ENCODE data around the gene MRO.
"Not testable (repeated sequence)": the region's sequence is repeated elsewhere in the genome, so short reads cannot be mapped to it uniquely, and the experiment has no call there.

The MRO gene

GRCh38 chr18:50819728-50820378 lies at the start of gene MRO:
MRO (minus strand) TSS chr18:50820016; CDS start chr18:50809400, 10,616 bp downstream.
- DNase-seq, result peak; percentile 33

GRCh38 chr18:50869150-50869549 lies 49.3 kb upstream of the MRO start:
- peak; percentile 37 for DNase-seq

- no peak for DNase-seq
Measured at GRCh38 chr18:50866765-50867164, 46.9 kb upstream of the MRO start.

GRCh38 chr18:50863840-50864375 lies 44.1 kb upstream of the MRO start:
- no peak for DNase-seq

- no peak for DNase-seq
Measured at GRCh38 chr18:50862401-50862800, 42.6 kb upstream of the MRO start.

- DNase-seq, result no peak
Measured at GRCh38 chr18:50861617-50862016, 41.8 kb upstream of the MRO start.

DNA sequence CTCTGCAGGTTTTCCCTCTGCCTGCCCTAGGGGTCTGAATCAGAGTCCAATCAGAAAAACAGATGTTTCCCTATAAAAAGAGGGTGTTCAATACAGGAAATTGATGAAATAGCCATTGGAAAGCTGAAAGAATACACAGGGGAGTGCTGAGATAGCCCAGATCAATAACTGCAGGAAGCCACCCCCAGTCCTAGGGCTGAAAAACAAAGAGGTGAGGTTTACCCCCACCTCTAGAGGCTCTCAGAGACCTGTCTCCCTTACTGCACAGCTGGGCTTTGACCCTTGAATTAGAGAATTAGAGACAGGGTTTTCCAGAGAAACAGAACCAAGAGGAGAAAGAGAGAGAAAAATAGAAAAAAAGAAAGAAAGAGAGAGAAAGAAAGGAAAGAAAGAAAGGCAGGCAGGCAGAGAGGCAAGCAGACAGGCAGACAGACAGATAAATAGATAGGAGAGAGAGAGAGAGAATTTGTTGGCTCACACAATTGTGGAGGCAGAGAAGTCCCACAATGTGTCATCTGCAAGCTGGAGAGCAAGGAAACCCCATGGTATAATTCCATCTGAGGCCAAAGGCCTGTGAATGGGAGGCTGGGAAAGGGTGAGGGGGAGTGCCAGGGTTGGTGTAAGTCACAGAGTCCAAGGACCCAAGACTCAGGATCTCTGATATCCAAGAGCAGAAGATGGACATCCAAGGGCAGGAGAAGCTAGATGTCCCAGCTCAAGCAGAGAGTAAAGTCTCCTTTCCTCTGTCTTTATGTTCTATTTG lies 40.2 kb upstream of the MRO start:
- no peak for DNase-seq

DNA sequence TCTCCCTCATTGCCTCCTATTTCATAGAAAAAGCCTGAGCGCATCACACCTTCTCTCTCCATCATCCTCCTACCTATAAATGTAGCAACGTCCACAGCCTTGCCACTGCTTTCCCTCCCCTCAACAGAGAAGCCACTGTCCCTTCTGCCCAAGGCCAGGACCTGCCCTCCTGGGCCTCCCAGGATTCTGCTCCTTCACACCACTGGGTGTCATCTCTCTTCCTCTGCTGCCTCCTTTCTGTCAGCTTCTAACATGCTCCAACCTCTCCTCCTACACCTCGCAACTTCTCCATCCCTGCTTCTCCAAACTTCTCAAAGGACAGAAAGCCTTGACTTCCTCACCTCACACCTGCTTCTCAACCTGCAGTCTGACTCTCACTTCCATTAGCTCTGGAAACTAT lies 37.9 kb upstream of the MRO start:
- DNase-seq, result no peak

DNA sequence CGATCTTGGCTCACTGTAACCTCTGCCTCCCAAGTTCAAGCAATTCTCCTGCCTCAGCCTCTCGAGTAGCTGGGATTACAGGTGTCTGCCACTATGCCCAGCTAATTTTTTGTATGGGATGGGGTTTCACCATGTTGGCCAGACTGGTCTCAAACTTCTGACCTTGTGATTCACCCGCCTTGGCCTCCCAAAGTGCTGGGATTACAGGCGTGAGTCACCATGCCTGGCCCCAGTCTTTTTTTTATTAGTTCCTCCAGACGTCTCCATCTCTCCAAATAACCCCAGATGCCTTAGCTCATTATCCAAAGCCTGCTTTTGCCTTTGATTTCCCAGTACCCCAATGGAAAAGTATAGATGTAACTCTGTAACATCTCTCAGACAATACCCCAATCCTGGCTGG lies 37.4 kb upstream of the MRO start:
- not testable (repeated sequence) for DNase-seq

DNA sequence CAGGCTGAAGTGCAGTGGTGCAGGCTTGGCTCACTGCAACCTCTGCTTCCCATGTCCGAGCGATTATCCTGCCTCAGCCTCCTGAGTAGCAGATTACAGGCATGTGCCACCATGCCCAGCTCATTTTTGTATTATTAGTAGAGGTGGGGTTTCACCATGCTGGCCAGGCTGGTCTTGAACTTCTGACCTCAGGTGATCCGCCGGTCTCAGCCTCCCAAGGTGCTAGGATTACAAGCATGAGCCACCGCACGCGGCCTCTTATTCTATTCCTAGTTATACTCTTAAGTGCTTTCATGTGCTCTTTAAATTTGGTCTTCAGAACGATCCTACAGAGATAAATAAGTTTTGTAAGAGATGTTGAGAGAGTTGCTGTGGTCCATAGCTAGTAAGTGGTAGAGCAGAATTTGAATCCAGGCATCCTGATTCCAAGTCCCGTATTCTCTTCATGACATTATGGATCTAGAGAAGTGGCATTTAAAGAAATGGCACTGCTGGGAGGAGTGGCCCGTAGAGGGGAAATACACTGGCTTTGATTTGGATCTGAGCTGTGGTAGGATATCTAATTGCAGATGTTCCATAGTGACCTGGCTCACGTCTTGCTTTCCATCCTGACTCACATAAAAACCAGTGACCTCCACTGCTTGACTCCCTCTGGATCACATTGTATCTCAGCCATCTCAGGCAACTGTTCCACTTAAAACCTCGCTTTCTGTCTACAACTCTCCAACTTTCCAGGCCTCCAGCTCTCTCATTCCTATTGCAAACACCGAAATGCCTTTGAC lies 36.4 kb upstream of the MRO start:
- DNase-seq, result no peak

DNA sequence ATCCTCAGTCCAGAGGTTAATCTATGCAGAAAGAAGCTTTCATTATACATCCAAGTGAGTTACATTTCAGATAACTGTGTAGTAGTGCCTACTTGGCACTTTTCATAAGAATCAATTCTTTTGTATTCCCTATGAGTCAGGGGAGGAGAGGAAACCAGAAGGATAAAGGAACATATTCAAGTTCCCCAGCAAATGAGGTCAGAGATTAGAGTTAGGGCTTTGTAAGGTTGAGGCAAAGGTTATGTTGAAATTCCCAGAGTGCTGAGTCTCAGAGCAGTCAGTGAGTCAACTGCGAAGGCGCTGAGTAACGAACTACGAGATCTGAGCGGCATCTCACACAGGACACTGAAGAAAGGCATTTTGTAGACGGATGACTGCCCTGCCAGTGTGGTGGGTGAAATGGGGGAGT lies 34.1 kb upstream of the MRO start:
- DNase-seq, result no peak

DNA sequence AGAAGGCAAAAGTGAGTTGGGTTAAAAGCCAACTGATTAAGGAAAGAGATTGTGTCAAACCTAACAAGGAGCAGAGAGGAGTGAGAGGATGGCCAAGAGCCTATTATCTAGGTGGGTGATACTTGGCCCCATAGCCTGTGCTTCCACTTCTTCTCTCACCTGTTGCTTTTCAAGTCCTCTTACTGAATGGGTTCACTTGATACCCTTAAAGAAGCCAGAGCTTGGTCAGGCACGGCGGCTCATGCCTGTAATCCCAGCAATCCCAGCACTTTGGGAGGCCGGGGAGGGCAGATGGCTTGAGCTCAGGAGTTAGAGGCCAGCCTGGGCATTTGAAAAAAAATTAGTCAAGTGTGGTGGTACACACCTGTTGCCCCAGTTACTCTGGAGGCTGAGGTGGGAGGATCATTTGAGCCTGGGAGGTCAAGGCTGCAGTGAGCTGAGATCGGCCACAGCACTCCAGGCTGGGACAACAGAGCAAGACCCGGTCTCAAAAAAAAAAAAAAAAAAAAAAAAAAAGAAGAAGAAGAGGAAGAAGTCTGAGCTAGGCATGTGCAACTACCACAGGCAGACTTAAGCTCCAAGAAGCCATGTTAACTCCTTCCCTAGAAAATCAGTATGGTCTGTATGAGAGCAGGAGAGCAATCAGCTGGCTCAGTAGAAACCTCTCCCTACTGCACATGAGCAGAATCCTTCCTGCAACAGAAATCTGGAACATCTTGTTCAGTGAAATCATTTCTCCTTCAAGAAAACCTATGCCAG lies 30.7 kb upstream of the MRO start:
- no peak for DNase-seq

DNA sequence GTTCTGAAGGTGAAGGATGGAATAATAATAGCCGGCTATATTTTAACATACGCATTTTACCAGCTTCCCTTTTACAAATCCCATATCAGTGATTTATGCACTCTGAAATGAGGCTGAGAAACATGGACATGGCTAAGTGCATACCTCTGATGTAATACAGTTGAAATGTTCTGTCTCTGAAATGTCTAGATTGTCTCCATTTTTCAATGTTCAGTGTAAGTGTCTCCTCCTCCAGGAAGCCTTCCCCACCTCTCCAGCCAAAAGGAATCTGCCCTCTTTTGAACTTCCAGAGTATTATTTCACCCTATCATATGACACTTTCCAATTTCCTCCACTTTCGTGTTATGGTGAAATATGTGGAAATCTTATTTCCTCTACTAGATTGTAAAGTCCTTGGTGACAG lies 29.6 kb upstream of the MRO start:
- DNase-seq, result no peak

GRCh38 chr18:50848991-50849390 lies 29.2 kb upstream of the MRO start:
- no peak for DNase-seq

- no peak for DNase-seq
Measured at GRCh38 chr18:50848061-50848551, 28.3 kb upstream of the MRO start.

DNA sequence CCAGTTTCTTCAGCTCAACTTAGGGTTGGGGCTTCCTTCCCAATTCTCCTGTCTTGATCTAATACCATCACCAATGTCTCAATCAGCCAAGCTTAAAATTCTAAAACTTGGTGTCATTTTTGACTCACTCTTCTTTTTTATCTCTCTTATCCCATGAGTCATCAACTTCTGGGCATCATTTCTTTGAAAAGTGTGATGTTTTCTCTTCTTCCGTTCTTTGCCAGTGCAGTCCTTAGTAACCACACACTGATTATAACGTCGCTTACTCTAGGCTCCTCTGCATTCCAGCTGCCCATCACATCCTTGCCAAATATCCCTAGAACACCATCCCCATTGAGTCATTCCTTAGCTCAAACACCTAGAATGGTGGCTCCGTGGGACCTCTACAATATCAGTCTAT lies 27.4 kb upstream of the MRO start:
- no peak for DNase-seq

- no peak for DNase-seq
Measured at GRCh38 chr18:50844960-50845359, 25.1 kb upstream of the MRO start.

- no peak for DNase-seq
Measured at GRCh38 chr18:50844554-50844953, 24.7 kb upstream of the MRO start.

GRCh38 chr18:50842846-50843245 lies 23.0 kb upstream of the MRO start:
- no peak for DNase-seq

DNA sequence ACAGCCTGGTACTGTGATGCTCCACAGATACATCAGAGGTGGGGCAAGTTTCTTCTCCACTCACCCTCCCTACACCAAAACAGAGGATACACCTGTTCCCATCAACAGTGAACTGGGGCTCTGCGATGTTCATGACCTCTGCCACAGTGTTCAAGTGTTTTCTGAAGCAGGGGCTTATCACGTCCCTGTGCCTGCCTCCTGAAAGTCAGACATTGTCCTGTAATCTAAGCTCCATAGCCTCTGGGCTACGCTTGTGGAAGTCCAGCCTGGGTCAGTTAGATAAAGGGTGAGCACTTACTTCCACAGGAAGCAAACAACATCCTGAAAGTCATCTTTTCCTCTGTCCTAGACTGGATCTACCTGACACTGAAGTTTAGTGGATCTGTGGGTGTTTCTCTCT lies 20.2 kb upstream of the MRO start:
- no peak for DNase-seq

DNA sequence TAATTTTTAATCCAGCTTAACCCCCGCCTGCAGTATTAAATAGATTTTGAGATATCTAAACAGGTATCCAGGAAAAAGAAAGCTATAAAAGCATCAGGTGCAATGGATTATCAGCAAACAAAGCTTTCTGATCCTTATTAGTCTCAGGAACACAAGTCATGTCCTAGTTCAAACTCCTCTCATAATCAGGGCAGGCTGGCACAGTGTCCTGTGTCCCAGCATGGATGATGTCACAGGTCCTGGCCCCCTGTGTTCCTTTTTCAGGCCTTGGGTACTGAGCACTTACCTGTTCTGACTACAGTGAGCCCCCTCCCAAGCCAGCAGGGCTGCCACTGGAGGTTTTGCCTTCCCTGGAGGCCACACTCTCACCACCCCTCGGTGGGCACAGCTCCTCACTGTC lies 19.5 kb upstream of the MRO start:
- no peak for DNase-seq

DNA sequence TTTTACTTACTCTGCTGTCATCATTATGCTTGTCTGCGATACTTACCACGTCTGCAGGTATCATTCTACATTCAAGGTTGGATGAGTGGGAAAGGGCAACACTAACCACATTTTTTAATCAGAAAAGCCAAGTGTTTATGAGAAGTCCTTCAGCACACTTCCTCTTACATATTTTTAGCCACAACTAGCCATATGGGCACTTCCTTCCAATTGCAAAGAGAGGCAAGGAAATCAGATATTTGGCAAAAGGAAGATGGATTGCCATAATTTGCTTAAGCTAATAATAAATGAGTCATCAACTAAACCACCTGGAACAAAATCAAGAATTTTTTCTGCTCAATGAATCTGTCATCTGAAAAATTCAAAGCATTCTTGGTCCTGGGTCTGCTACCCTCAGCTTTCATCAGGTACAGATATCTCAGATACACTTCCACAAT lies 16.7 kb upstream of the MRO start:
- no peak for DNase-seq

GRCh38 chr18:50833496-50833895 lies 13.7 kb upstream of the MRO start:
- DNase-seq, result not testable (repeated sequence)

All from NCI-H510A treated with DMSO at 0.1 percent for 48 hours (cell line).